ENCODE results near the gene SOX10.

The SOX10 gene

DNA sequence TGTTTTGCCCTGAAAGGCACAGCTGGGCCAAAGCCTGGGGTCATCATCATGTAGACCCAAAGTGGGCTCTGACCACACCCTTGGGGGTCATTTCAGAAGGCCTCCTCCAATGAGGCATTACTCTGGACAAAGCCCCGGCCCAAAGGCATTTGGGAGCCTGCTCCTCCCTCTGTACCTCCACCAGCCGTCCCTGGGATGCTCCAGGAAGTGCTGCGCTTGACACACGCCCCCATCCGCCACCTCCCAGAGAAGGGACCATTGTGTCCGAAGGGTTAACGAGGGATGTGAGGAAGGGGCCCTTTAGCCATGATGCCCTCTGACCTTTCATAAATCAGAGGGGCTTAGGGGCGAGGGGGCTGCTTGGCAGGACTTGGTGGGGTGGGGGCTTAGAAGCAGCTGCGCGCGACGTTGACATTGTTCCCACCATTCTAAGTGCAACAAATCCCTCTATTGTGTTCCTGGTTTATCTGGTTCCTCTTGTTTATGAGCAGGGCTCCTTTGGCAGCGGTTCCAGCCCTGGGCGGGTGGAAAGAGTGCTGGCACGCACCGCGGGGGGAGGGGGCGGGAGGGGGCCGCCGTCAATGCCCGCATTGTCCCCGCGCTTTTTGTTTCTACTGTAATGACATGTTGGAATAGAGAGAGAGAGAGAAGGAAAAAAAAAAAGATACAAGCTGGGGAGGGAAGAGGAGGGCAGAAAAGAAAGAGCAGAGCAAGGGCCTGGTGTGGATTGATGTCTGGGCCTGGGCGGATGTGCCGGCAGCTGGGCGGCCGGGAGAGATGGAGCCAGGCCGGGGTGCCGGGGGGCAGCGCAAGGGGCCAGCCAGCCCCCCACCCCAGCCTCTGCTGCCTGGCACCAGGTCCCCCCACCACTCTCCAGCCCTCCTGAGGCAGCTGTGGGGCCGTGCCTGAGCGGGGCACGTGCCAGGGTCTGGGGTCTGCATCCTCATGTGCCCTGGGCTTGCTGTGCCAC, 32.1 kb upstream of the SOX10 start:
- no peak for DNase-seq

DNA sequence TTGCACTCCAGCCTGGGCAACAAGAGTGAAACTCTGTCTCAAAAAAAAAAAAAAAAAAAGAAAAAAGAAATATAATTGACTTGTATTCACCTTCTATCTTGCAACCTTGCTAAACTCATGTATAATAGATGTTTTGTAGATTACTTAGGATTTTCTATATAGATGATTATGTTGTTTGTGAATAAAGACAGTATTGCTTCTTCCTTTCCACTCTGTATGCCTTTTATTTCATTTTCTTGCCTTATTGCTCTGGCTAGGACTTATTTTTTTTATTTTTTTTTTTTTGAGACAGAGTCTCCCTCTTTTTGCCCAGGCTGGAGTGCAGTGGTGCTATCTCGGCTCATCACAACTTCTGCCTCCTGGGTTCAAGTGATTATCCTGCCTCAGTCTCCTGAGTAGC, 29.7 kb upstream of the SOX10 start:
- DNase-seq: no peak

DNA sequence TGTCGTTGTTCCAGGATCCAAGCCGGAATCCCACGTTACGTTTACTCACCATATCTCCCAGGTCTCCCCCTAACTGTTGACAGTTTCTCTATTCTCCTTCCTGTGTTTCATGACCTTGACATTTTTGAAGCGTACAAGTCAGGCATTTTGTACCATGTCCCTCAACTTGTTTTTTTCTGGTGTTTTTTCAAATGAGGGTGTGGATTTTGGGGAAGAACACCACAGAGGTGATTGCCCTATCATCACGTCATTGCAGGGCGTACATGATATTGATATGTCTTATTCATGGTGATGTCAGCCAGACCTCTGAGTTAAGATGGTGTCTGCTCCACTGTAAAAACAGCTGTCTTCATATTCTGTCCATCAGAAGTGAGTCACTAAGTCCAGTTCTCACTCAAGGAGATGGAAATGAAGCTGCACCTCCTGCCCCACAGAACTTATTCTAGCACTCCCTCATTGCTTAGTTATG, 28.3 kb upstream of the SOX10 start:
- no peak for DNase-seq

DNA sequence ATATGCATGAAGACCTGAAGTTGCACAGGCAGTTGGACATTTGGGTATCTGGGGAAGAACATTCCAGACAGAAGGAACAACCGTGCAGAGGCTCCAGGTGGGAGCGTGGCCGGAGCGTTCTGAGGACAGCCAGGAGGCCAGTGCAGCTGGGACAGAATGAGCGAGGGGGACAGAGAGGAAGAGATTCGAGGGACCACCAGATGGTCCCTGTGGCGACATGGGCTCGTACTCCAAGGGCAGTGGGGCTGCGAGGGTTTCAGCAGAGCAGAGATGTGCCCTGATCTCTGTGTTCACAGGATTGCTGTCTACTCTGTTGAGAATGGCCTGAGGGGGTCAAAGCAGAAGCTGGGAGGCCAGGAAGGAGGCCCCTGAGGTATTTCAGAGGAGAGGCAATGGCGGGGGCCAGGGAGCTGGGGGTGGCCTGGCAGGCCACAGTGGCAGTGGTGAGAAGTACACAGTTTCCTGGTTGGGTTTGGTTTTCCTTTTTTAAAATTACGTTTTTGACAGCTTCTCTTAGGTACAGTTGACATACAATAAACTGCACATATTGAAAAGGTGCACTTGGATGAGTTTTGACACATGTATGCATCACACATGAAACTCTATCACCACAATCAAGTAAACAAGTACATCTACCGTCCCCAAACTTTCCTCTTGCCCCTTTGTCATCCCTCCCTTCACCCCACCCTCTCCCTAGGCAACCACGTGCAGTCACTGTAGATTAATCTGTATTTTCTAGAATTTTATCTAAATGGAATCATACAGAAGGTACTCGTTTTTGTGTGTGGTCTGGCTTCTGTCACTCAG, 24.8 kb upstream of the SOX10 start:
- no peak for DNase-seq

DNA sequence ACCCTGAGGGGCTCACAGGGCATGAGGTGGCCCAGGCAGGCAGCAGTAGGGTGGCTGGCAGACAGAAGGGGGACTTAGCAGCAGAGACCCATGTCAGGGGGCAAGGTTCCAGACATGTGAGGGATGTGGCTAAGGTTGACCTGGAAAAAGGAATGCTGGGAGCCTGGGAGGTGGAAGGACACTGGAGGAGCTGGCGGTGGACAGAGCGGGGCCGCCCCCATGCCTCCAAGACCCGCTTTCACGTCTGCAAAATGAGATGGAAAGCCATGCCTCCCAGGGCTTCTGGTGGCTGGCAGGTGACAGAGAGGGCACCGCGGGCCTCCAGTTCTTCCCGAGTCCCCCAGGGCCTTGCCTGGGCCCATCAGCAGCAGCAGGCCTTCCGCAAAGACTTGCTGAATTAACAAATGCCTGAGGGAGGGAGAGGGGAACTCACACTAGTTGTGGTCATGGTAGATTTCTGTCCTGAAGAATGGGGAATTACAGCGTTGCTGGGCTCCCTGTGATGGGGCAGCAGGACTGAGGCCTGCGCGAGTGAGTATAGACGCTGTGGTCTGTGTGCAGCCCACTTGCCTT, 23.1 kb upstream of the SOX10 start:
- no peak for DNase-seq

DNA sequence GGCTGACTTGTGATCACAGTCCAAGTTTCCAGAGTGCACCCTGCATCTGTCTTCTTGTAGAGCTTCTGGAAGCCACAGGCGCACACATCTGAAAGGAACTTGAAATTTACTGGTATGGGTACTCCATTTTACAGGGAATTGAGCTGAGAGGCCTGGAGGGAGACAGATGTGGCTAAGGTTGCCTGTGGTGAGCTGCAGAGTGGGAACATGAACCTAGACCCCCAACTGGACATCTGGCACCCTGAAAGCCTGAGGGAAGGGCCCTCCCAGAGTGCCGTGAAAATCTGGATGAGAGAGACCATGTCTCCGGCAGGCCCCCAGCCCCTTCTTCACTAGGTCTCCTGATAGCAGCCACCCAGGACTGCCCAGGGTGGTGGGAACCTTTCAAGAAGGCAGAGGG, 22.6 kb upstream of the SOX10 start:
- DNase-seq: no peak

DNA sequence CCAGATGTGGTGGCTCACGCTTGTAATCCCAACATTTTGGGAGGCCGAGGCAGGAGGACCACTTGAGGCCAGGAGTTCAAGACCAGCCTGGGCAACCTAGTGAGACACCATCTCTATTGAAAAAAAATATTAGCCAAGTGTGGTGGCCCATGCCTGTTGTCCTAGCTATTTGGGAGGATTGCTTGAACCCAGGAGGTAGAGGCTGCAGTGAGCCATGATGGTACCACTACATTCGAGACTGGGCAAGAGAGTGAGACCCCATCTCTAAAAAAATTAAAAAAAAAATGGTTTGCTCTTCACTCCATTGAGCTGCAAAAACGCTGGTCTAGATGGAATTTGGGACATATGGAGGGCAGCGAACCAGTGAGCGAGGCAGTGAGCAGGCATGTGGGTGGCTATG, 21.6 kb upstream of the SOX10 start:
- no peak for DNase-seq

DNA sequence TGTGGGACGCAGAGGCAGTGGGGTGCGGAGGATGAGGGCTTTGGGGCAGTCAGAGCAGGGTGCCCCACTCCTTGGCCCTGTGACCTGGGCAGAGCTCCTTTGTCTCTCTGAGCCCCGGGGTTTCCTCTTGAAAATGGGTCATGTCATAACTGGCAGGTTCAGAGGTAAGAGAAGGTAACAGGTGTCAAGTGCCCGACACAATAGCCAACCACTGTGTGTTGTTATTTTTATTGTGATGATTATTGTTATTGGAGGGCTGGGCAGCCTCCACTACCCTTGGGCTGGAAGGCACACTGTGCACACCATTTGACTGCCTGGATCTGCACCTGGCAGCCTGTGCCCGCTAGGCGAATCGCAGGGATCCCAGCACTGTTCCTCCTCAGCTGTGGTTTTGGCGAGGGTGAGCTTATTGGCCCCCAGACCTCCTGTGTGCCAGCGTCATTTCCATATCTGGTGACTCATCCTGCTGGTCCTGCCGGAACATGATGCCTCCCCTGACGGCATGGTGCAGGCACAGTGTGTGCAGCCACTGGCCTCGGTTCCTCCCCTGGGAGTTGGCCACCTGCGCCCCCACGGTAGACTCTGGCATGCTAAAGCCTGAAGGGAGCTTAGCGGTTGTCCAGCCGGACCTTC, 15.4 kb upstream of the SOX10 start:
- peak; percentile 12 for DNase-seq

DNA sequence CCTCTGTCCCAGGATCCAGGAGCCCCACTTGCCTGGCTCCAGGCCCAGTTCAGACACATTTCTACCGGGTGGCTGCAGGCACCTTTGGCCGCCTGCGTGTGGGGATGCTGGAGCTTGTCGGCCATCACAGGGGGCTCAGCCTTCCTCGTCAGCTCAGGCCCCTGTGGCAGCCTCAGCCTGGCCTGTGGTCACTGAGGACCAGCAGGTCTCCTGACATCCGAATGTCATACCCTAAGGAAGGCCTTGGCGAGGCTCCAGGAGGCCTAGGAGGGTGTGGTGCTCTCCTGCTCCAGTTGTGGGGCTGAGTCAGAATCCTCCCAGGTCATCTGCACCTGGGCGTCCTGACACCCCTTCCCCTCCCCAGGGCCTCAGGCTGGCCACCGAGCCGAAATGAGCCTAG, 14.9 kb upstream of the SOX10 start:
- DNase-seq: no peak

DNA sequence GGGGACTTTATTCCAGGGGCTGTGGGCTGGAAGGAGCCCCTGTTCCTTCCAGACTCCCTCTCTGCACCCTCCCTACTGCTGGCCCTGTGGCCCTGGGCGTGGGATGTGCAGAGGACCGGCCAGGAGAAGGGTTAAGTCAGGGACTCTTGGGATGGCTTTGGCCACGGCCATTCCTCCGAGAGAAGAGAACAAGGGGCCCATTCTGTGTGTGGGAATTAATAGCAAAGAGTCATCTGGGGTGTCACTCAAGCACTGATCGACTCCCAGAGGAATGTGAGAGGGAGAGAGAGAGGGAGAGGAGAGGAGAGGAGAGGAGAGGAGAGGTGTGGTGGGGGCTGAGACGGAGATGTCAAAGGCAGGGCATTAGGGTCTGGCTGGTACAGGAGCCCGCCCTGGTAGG, 14.2 kb upstream of the SOX10 start:
- no peak for DNase-seq

DNA sequence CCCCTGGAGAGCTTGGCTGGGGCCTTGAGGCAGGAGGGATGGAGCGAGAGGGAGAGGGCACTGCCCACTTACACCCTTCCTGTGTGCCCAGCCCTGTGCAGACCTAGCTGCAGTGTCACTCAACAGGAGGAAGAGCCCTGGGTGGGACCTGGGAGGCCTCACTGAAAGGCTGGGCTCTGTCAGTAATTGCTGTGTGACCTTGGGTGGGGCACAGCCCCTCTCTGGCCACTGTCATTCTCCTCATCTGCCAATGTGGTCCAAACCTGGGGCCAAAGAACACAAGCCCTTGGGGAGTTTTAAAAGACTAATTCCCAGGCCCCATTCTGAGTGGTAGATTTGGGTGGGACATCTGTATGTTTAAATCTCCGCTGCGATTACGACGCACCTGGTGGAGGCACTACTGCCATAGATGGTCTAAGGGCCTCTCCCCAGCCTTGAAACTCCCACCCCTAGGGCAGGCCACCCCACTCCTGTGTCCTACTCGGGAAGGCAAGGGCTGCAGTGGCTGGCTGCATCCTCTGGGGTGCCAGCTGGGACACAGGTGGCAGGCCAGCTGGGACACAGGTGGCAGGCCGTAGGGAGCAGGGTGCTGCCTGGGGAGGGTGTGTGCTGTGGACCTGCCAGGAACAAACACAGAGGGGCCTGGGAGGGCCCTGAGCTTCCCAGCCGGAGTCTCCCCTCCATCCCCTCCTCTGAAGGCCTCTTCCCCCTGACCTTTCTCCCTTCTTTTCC, 12.3 kb upstream of the SOX10 start:
- peak; percentile 9 for DNase-seq

DNA sequence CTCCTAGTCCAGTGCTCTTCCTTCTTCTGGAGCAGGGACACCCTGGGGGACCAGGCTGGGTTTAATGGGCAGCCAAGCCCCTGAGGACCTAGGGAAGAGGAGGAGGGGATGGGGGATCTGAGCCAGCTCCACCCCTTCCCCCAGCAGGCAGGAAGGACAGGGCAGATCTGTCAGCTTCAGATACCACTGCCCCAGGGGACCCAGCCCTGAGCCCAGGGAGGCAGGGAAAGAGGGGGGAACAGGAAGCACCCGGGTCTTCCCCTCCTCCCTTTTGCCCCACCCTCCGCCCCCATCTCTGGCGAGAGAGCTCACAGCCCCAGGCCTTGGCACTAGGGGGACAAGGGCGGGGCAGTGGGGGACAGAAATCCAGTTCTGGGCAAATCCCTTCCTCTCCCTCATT, 11.7 kb upstream of the SOX10 start:
- DNase-seq: no peak

DNA sequence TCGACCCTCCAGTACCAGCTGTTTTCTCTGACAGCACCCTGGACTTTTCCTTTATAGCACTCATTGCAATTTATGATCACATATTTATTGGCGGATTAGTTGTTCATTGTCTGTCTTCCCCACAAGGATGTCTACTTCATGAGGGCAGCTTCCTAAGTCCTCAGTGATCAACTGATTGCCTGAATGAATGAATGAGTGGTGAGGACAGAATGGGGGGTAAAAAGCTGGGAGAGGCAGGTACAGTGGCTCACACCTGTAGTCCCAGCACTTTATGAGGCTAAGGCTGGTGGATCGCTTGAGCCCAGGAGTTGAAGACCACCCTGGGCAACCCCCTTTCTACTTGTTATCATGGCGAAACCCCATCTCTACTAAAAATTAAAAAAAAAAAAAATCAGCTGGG, 11.1 kb upstream of the SOX10 start:
- no peak for DNase-seq

DNA sequence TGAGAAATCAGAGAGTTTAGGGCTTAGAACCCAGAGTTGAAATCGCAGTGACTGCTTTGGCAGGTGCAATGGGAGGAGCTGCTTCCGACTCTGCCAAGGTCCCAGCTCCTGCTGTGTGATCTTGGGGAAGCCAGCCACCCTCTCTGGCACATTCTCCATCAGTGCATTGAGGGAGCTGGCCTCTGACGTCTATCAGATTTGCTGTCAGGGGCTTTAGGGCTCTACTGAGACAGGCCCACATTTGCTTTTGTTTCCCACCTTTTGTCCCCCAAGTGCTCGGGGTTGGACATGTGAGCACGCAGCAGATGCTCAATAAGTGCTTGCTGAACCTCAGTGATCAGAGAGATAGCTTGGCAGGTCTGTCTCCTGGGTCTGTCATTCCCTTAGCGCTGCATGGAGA, 10.6 kb upstream of the SOX10 start:
- no peak for DNase-seq

DNA sequence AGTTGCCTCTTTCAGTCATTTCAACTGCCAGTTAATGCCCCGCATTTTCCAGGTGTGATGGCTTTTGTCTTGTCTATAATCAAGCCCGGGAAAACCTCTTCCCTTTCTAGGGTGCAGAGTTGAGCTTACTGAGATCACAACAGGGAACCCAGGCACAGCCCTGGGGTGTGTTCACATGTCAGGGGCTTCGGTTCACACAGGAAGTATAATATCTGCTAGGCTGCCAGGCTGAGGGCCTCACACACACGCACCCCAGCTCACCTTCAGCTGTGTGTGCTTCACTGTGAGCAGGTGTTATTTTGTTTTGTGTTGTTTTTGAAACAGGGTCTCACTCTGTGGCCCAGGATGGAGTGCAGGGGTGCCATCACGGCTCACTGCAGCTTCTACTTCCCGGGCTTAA, 9.7 kb upstream of the SOX10 start:
- no peak for DNase-seq

DNA sequence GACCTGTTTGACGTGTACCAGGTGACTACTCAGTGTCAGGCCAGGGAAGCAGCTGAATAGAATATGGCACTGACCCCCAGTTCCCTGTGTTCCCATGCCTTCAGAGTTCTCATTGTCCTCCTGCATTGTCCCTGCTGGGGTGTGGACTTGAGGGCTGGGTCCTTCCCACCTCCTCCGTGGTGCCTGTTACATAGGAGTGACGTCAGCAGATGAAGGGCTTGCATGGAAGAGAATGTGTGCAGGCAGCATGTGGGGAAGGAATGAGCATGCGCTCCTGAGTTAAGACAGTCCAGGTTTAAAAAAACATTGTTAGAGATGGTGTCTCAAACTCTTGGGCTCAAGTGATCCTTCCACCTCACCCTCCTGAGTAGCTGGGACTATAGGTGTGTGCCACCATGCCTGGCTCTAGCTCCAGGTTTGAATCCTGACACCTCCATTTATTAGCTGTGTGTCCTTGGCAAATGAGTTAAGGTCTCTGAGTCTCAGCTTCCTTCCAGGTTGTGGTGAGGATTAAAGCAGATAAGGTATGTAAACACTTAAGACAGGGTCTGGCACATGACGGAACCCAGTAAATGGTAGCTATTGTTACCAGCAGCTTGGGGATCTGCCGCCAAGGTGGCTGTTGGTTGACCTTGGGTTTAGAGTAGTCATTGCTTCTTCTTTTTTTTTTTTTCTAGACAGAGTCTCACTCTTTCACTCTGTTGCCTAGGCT, 7.5 kb upstream of the SOX10 start:
- DNase-seq: no peak

DNA sequence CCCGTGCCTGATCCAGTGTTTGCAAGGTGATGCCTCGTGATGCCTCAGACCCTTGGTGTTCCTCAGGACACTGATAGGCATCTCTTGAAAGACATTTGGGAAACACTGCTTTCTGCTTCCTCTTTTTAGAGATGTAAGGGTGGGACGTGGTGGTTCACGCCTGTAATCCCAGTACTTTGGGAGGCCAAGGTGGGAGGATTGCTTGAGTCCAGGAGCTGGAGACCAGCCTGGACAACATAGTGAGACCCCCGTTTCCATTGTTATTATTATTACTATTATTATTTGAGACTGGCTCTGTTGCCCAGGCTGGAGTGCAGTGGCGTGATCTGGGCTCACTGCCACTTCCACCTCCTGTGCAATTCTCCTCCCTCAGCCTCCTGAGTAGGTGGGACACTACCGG, 6.5 kb upstream of the SOX10 start:
- no peak for DNase-seq

DNA sequence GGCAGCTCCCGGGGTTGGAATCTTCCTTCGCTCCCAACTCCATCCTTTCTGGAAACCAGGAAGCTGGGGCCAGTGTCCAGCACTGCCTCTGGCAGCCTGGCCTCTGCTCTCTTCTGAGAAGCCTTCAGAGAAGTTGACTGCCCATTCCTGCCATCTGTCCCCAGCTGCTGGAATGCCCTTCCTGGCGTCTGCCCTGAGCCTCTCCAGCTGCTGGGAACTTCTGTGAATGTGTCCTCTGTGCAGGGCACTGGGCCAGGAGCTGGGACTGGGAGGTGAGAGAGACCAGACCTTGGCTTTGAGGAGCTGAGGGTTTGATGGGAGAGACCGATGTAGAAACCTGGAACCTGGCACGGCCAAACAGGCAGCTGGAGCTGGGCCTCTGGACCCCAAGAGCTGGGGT, 5.9 kb upstream of the SOX10 start:
- DNase-seq: no peak

DNA sequence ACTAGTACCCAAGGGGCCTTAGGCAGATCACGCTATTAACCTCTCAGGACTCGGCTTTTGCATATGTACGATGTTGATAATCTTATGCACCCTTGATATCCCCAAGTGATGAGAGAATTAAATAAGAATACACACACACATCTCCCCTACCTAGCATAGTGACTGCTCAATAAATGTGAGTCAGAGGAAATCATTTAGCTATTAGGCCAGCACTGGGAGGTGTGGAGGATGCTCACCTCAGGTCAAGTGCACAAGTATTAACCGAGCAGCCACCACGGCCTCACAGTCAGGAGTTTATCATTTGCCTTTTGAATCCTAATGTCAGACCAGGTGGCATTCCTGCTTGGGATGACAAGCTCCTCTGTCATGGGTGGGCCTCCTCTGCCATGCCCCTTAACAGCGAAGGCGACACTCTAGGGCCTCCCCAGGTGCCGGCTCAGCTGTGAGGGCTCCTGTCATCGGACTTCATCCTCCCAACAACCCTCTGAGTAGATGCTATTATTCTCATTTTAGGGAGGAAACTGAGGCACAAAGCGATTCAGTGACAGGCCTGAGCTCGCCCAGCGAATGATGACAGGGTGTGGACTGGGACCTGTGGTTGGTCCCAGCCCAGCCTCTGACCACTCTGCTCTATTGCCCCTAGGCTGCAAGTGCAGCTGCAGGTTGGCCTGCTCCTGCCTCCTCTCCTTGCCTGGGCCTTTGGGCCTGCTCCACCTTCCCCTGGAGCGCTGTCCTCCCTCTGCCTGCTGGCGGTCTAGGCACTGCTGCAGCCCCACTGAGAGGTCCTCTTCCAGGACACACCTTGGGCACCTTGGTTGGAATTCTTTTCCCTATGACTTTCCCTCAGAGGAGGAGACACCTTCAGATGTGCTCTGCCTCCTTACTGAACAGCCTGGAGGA, 5.0 kb upstream of the SOX10 start:
- no peak for DNase-seq

DNA sequence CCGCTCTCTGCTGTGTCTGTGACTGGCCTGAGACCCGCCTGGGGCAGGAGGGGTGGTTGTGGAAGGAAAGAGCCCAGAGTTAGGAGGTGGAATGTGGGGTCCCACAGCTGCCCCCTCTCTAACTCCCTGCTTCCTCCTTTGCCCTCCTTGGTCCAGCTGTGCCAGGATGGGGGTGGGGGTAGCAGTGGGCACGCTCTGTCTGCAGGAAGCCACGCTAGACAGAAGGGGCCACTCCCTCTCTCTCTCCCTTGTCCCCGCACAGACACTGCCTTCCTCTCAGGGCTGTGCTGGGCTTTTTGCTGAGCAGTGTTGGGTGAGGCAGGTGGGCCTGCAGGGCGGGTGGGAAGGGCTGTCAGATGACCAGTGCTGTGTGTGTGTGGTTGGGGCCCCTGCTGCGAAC, 2.0 kb upstream of the SOX10 start:
- no peak for DNase-seq

All from NCI-H1694 treated with DMSO at 0.1 percent for 48 hours (cell line).